A549 (cell line): ENCODE measurements around the gene MAPK4. TPM values are rescaled to one million over a fixed set of nuclear protein-coding genes. Genes with fewer than 3 reads are reported as not detected.

Experiments
- ATAC-seq, 2 experiments: fragments of 200-7000 bp in 1 of 2; fragments of >200 bp in 1 of 2; cut with Nextera tagmentation in 1 of 2; cut with Tn5 transposase in 1 of 2; 3 replicates each; pipeline versions ENCODE4 v1.8.0 to v1.9.1; 2018 to 2020; ENCODE audit warnings: mild to moderate bottlenecking in 1 of 2, moderate library complexity in 1 of 2
- CTCF ChIA-PET: fragments of 300-600 bp; sonication (Branson Sonifier 250); formaldehyde crosslinking; extraction: SDS; loops from one replicate; lab custom pipeline; 2021; ENCODE audit warnings: antibody characterized with exemption, inconsistent platforms; lab: Yijun Ruan, JAX
- POLR2A ChIA-PET: fragments of 350-600 bp; formaldehyde crosslinking; extraction: SDS; loops from one replicate; lab custom pipeline; 2021; ENCODE audit warnings: antibody characterized with exemption, inconsistent platforms; lab: Yijun Ruan, JAX
- DNase-seq, 2 experiments: peaks; one replicate each; pipeline versions ENCODE4 v3.0.0 to v3.0.0-alpha.2; 2011 to 2016; ENCODE audit warnings: low read depth in 1 of 2, low spot score in 1 of 2
- FAIRE-seq: peaks from 2 replicates; lab custom pipeline; 2011; peaks lifted over from hg19 to GRCh38; lab: Jason Lieb, UNC
- H3K27ac ChIP-seq, 2 experiments: fragments of >200 bp; sonication (Bioruptor Twin); formaldehyde crosslinking; 3 replicates each; pipeline ENCODE4 v1.5.1; 2016 to 2017
- H3K4me1 ChIP-seq: fragments of >200 bp; sonication (Bioruptor Twin); formaldehyde crosslinking; 3 replicates; pipeline ENCODE4 v1.6.1; 2016
- H3K4me2 ChIP-seq: fragments of >200 bp; sonication (Bioruptor Twin); formaldehyde crosslinking; 3 replicates; pipeline ENCODE4 v1.6.1; 2016
- H3K4me3 ChIP-seq: fragments of >200 bp; sonication (Bioruptor Twin); formaldehyde crosslinking; 3 replicates; pipeline ENCODE4 v1.5.1; 2016
- H3K9me3 ChIP-seq: fragments of >200 bp; sonication (Bioruptor Twin); formaldehyde crosslinking; 3 replicates; pipeline ENCODE4 v1.6.1; 2016
- CBX2 ChIP-seq: fragments of 200-600 bp; sonication (generic); IDR thresholded peaks from 2 replicates; pipeline ENCODE4 v1.6.1; 2016; ENCODE audit warnings: low read depth, mild to moderate bottlenecking, borderline replicate concordance
- CEBPB ChIP-seq, 2 experiments: fragments of >200 bp in 1 of 2; sonication (Bioruptor Twin) in 1 of 2; formaldehyde crosslinking in 1 of 2; IDR thresholded peaks; 2 replicates each; pipeline ENCODE4 v1.6.1; 2012 to 2016
- CHD2 ChIP-seq: fragments of 150-350 bp; IDR thresholded peaks from 2 replicates; pipeline ENCODE4 v1.6.1; 2014; ENCODE audit warnings: low read length; ENCODE audit not compliant: partially characterized antibody
- CHD4 ChIP-seq: fragments of 200-600 bp; sonication (generic); IDR thresholded peaks from 2 replicates; pipeline ENCODE4 v1.6.1; 2016; ENCODE audit warnings: antibody characterized with exemption, mild to moderate bottlenecking, borderline replicate concordance
- EHF ChIP-seq: fragments of 250-450 bp; sonication (Bioruptor Pico); IDR thresholded peaks from 2 replicates; pipeline ENCODE4 v1.5.0; 2020; ENCODE audit warnings: mild to moderate bottlenecking
- EHMT2 ChIP-seq: fragments of 200-600 bp; sonication (generic); IDR thresholded peaks from 2 replicates; pipeline ENCODE4 v1.6.1; 2016; ENCODE audit warnings: antibody characterized with exemption, low read depth, mild to moderate bottlenecking, moderate library complexity
- EP300 ChIP-seq, 2 experiments: fragments of >200 bp; sonication (Bioruptor Twin); formaldehyde crosslinking; IDR thresholded peaks; 2 replicates in 1 of 2; 3 replicates in 1 of 2; pipeline ENCODE4 v1.6.1; 2016 to 2017
- GATA3 ChIP-seq: IDR thresholded peaks from 2 replicates; pipeline ENCODE4 v1.6.1; 2012; ENCODE audit warnings: borderline replicate concordance
- HOXA7 ChIP-seq: fragments of 250-450 bp; sonication (Bioruptor Pico); IDR thresholded peaks from 2 replicates; pipeline ENCODE4 v1.5.0; 2020; ENCODE audit warnings: mild to moderate bottlenecking, moderate library complexity
- HOXB13 ChIP-seq: fragments of 250-450 bp; sonication (Bioruptor Pico); IDR thresholded peaks from 2 replicates; pipeline ENCODE4 v1.5.0; 2020; ENCODE audit warnings: low read depth, mild to moderate bottlenecking, moderate library complexity
- JUN ChIP-seq, 2 experiments: fragments of >200 bp; sonication (Bioruptor Twin); formaldehyde crosslinking; IDR thresholded peaks; 2 replicates in 1 of 2; 3 replicates in 1 of 2; pipeline ENCODE4 v1.6.1; 2016 to 2017
- KDM1A ChIP-seq: fragments of 200-600 bp; sonication (generic); IDR thresholded peaks from 2 replicates; pipeline ENCODE4 v1.6.1; 2016; ENCODE audit warnings: low read depth, mild to moderate bottlenecking
- KDM5A ChIP-seq: fragments of 200-600 bp; sonication (generic); IDR thresholded peaks from 2 replicates; pipeline ENCODE4 v1.6.1; 2016; ENCODE audit warnings: antibody characterized with exemption, mild to moderate bottlenecking
- MAFK ChIP-seq: fragments of 450-650 bp; IDR thresholded peaks from 2 replicates; pipeline ENCODE4 v1.6.1; 2014; ENCODE audit not compliant: partially characterized antibody
- MAZ ChIP-seq: fragments of 150-350 bp; IDR thresholded peaks from 2 replicates; pipeline ENCODE4 v1.6.1; 2014; ENCODE audit warnings: antibody characterized with exemption, low read depth, low read length, borderline replicate concordance
- MYC ChIP-seq: IDR thresholded peaks from 2 replicates; pipeline ENCODE4 v1.6.1; 2012; ENCODE audit warnings: mild to moderate bottlenecking, inconsistent platforms, low read length, improper control_type of control experiment, borderline replicate concordance
- NFE2L2 ChIP-seq: fragments of 150-350 bp; conservative IDR thresholded peaks from 2 replicates; pipeline ENCODE4 v1.6.1; 2014; ENCODE audit warnings: low read length
- PHF8 ChIP-seq: fragments of 200-600 bp; sonication (generic); IDR thresholded peaks from 2 replicates; pipeline ENCODE4 v1.6.1; 2016; ENCODE audit warnings: low read depth, mild to moderate bottlenecking, antibody characterized with exemption, moderate library complexity, borderline replicate concordance
- POLR2AphosphoS2 ChIP-seq: conservative IDR thresholded peaks from 2 replicates; pipeline ENCODE4 v1.6.1; 2012; ENCODE audit warnings: low read length, improper control_type of control experiment, inconsistent platforms
- RAD21 ChIP-seq, 2 experiments: fragments of >200 bp in 1 of 2; sonication (Bioruptor Twin) in 1 of 2; formaldehyde crosslinking in 1 of 2; IDR thresholded peaks in 1 of 2; conservative IDR thresholded peaks in 1 of 2; 2 replicates in 1 of 2; 3 replicates in 1 of 2; pipeline ENCODE4 v1.6.1; 2012 to 2018; ENCODE audit warnings: inconsistent platforms in 1 of 2
- RARB ChIP-seq: fragments of 250-450 bp; sonication (Bioruptor Pico); IDR thresholded peaks from 2 replicates; pipeline ENCODE4 v1.8.0; 2021; ENCODE audit warnings: mild to moderate bottlenecking, moderate library complexity
- SMC3 ChIP-seq: fragments of >200 bp; sonication (Bioruptor Twin); formaldehyde crosslinking; IDR thresholded peaks from 3 replicates; pipeline ENCODE4 v1.6.1; 2018; ENCODE audit warnings: inconsistent platforms
- ZNF302 ChIP-seq: fragments of 250-450 bp; sonication (Bioruptor Pico); IDR thresholded peaks from 2 replicates; pipeline ENCODE4 v1.9.0; 2021; ENCODE audit warnings: inconsistent platforms, mild to moderate bottlenecking, moderate library complexity
- WGBS: methylation state at CpG from one replicate; pipeline ENCODE4 v1.1.6; 2017; ENCODE audit errors: missing lambda C conversion rate; 5-methylcytosine and 5-hydroxymethylcytosine counted together
- polyA plus RNA-seq, 4 experiments: library from polyadenylated mRNA; depleted of rRNA in 3 of 4; stranded (reverse); fragments of >200 nt; fragmentation: RNase III in 1 of 4; extraction: RNeasy Plus Mini Kit Qiagen cat#74134 plus additional on column Dnase treatment in 1 of 4; gene quantifications; 2 replicates in 3 of 4; 3 replicates in 1 of 4; pipeline ENCODE4 v1.2.3, GENCODE V29; 2011 to 2017
- TF ChIP-seq, protein P1 (sequence below): fragments of 250-450 bp; sonication (Bioruptor Pico); IDR thresholded peaks from 2 replicates; pipeline ENCODE4 v1.5.0; 2020; ENCODE audit warnings: low read depth, mild to moderate bottlenecking, moderate library complexity
- TF ChIP-seq, protein P2 (sequence below): IDR thresholded peaks from 2 replicates; pipeline ENCODE4 v1.6.1; 2012
- TF ChIP-seq, protein P3 (sequence below): fragments of >200 bp; sonication (Bioruptor Twin); formaldehyde crosslinking; IDR thresholded peaks from 2 replicates; pipeline ENCODE4 v1.6.1; 2016

Gene MAPK4
- polyA plus RNA-seq, 2 of the 4 experiments (the other 2 are of a cell fraction) = 0.01 TPM; not detected in 1

DNA sequence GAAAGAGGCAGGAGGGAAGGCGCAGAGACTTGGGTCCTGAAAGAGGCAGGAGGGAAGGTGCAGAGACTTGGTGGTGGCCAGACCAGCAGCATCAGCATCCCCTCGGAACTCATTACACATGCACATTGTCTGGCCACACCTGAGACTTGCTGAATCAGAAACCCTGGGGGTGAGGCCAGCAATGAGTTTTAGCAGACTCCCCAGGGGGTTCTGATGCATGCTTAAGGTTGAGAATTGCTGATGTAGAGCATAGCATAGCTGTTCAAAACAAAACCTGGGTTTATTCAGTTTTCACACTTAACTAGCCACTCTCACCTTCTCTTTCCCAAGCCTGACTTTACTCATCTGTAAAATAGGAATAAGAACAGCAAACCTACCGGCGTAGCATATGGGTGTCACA lies 137.0 kb downstream of the MAPK4 start:
- H3K4me3 ChIP-seq = no peak overlapping the region
- CTCF ChIA-PET = no interaction called here
- ATAC-seq (no peak), DNase-seq (no peak)
- no peaks in the 10 kb centered on the region for H3K9me3 ChIP-seq
- TF ChIP-seq EP300 (IDR thresholded peaks at IDR 0.05) (no peak), JUN (IDR thresholded peaks at IDR 0.05) (no peak), CEBPB (IDR thresholded peaks at IDR 0.05) (no peak), NFE2L2 (no peak), HOXA7 (CRISPR knock-in tag) (no peak), HOXB13 (CRISPR knock-in tag) (no peak), EHF (CRISPR knock-in tag) (no peak)
- TF ChIP-seq, all 56 proteins: peak for 0
- POLR2A ChIA-PET = no interaction called here
- Histone ChIP-seq H3K27ac (no peak overlapping the region), H3K4me2 (no peak overlapping the region), H3K4me1 (no peaks in the 10 kb centered on the region)
- 67% methylated on average over 4 of the region's 4 CpGs for WGBS
- FAIRE-seq = no peak

DNA sequence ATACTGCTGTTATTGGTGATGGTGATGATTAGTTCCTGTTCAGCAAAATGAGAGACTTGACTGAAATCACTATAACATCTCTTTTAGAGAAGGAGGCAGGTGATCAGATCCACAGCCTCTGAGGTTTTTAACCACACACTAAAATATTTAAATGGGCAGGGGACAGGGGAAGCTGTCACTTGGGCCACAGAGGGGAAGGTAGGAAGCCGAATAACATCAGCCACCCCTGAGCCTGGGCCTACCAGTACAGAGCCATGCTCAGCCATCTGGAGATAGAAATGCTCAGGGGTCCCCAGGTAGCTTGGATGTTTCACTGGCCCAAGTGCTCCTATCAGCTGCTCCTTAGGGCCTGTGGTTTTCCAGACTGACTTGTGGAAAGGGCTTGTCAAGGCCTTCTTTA lies 137.6 kb downstream of the MAPK4 start:
- FAIRE-seq = no peak
- Histone ChIP-seq H3K4me3 (no peak overlapping the region), H3K9me3 (no peaks in the 10 kb centered on the region), H3K4me2 (no peak overlapping the region), H3K4me1 (no peaks in the 10 kb centered on the region), H3K27ac (no peak overlapping the region)
- ATAC-seq = no peak
- ChIA-PET POLR2A (no interaction called here), CTCF (no interaction called here)
- WGBS = 63% methylated on average over 1 of the region's 1 CpG
- no peak for TF ChIP-seq CHD2
- no peak for TF ChIP-seq EHMT2
- TF ChIP-seq, protein P1, sequence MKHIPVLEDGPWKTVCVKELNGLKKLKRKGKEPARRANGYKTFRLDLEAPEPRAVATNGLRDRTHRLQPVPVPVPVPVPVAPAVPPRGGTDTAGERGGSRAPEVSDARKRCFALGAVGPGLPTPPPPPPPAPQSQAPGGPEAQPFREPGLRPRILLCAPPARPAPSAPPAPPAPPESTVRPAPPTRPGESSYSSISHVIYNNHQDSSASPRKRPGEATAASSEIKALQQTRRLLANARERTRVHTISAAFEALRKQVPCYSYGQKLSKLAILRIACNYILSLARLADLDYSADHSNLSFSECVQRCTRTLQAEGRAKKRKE (CRISPR knock-in tag) = no peak
- no peak for TF ChIP-seq POLR2AphosphoS2
- TF ChIP-seq, protein P2, sequence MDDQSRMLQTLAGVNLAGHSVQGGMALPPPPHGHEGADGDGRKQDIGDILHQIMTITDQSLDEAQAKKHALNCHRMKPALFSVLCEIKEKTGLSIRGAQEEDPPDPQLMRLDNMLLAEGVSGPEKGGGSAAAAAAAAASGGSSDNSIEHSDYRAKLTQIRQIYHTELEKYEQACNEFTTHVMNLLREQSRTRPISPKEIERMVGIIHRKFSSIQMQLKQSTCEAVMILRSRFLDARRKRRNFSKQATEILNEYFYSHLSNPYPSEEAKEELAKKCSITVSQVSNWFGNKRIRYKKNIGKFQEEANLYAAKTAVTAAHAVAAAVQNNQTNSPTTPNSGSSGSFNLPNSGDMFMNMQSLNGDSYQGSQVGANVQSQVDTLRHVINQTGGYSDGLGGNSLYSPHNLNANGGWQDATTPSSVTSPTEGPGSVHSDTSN = no peak
- no peak for TF ChIP-seq RAD21 (conservative IDR thresholded peaks at IDR 0.05 in 1 of 2, IDR thresholded peaks at IDR 0.05 in 1 of 2)
- no peak for TF ChIP-seq GATA3
- TF ChIP-seq ZNF302 (CRISPR knock-in tag) = no peak
- no peak for TF ChIP-seq HOXA7 (CRISPR knock-in tag)
- TF ChIP-seq MAZ = no peak
- no peak for DNase-seq

DNA sequence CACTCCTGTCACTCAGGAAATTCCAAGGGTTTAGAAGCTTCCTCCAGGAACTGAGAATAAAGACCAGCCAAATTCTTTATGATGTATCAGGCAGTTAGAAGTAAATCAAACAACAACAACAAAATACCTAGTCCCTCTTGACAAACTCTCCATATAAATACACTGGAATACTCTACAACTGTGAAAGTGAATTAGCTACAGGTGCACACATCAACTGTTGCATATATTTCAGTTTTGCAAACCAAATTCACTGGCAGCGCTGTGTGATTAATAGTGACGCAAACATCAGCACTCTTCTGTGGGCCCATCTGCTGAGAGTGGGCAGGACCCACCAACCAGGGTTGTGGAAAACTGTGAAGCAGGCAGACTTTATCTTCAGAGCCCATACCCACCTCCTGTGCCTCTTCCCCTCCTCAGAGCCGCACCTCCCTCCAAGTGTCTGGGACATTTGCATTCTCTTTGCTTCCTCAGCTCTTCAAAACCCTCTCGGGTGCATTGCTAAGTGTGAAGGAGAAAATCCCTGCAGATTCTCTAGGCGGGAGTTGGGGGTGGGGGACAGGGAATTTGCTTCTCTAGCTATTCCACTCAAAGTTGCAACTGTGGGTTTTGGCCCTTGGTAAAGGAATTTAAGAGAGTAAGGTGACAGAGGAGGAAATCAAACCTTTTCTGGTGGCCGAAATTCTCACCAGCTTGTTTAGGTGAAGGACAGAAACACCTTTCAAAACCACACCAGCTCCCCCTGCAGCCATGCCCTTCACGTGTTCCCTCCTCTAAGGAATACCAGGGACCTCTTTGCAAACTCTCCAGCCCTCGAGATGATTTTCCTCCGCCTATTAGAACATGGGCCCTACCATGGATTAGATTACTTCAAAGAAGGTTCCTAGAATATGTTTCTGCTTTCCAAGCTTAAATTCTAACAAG lies 140.6 kb downstream of the MAPK4 start:
- Histone ChIP-seq H3K4me2 (no peak overlapping the region), H3K9me3 (no peaks in the 10 kb centered on the region), H3K4me1 (no peaks in the 10 kb centered on the region), H3K27ac (no peak overlapping the region), H3K4me3 (no peak overlapping the region)
- no peak for DNase-seq
- POLR2A ChIA-PET = interaction anchor here (0.5 kb wide), 1 partner anchor 12 kb away, joined by 3 read pairs; no protein-coding TSS in a partner anchor
- no peak for TF ChIP-seq KDM5A
- TF ChIP-seq MAFK = no peak
- TF ChIP-seq CBX2 = no peak
- TF ChIP-seq MYC = no peak
- TF ChIP-seq EP300 (IDR thresholded peaks at IDR 0.05) = no peak
- no peak for TF ChIP-seq HOXA7 (CRISPR knock-in tag)
- TF ChIP-seq CHD4 = no peak
- no peak for TF ChIP-seq KDM1A
- no peak for TF ChIP-seq SMC3
- TF ChIP-seq JUN (IDR thresholded peaks at IDR 0.05) = no peak
- TF ChIP-seq, protein P1 (CRISPR knock-in tag) = no peak
- TF ChIP-seq CEBPB (IDR thresholded peaks at IDR 0.05) = no peak
- TF ChIP-seq PHF8 = no peak
- no peak for TF ChIP-seq HOXB13 (CRISPR knock-in tag)
- TF ChIP-seq, protein P3, sequence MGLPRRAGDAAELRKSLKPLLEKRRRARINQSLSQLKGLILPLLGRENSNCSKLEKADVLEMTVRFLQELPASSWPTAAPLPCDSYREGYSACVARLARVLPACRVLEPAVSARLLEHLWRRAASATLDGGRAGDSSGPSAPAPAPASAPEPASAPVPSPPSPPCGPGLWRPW = no peak
- no peak for TF ChIP-seq RARB (CRISPR knock-in tag)
- FAIRE-seq = no peak
- CTCF ChIA-PET = interaction anchor here (0.5 kb wide), 1 partner anchor 12 kb away, joined by 4 read pairs; no protein-coding TSS in a partner anchor
- ATAC-seq = no peak
- 35% methylated on average over 9 of the region's 9 CpGs for WGBS
